TTC549 (cell line): ENCODE data around the gene GIPC2.
"Not testable (repeated sequence)": the region's sequence is repeated elsewhere in the genome, so short reads cannot be mapped to it uniquely, and the experiment has no call there.

ENCODE experiments used
- FAIRE-seq: peaks from 2 replicates; lab custom pipeline; 2012; peaks lifted over from hg19 to GRCh38; lab: Jason Lieb, UNC

GIPC2 gene

GRCh38 chr1:78096976-78097375 is 51.2 kb downstream of the GIPC2 start:
- no peak for FAIRE-seq

- FAIRE-seq, result no peak
Observed at GRCh38 chr1:78101051-78101450, 55.3 kb downstream of the GIPC2 start.

- no peak for FAIRE-seq
Observed at GRCh38 chr1:78101514-78101913, 55.7 kb downstream of the GIPC2 start.

- no peak for FAIRE-seq
Observed at GRCh38 chr1:78102082-78102481, 56.3 kb downstream of the GIPC2 start.

- FAIRE-seq, result no peak
Observed at GRCh38 chr1:78102916-78103315, 57.1 kb downstream of the GIPC2 start.

- no peak for FAIRE-seq
Observed at GRCh38 chr1:78104322-78104721, 58.6 kb downstream of the GIPC2 start.

- not testable (repeated sequence) for FAIRE-seq
Observed at GRCh38 chr1:78109659-78110058, 63.9 kb downstream of the GIPC2 start.

- no peak for FAIRE-seq
Observed at GRCh38 chr1:78113156-78113916, 67.6 kb downstream of the GIPC2 start.

GRCh38 chr1:78114034-78114956 is 68.5 kb downstream of the GIPC2 start:
- FAIRE-seq, result peak; percentile 92

GRCh38 chr1:78120485-78120884 is 74.7 kb downstream of the GIPC2 start:
- not testable (repeated sequence) for FAIRE-seq

GRCh38 chr1:78121710-78122109 is 75.9 kb downstream of the GIPC2 start:
- FAIRE-seq, result no peak

- no peak for FAIRE-seq
Observed at GRCh38 chr1:78122389-78122788, 76.6 kb downstream of the GIPC2 start.

GRCh38 chr1:78126506-78126905 is 80.7 kb downstream of the GIPC2 start:
- no peak for FAIRE-seq

- FAIRE-seq, result no peak
Observed at GRCh38 chr1:78132174-78132947, 86.6 kb downstream of the GIPC2 start.

- no peak for FAIRE-seq
Observed at GRCh38 chr1:78132948-78133322, 87.2 kb downstream of the GIPC2 start.

GRCh38 chr1:78136680-78137079 is 90.9 kb downstream of the GIPC2 start:
- no peak for FAIRE-seq

GRCh38 chr1:78141531-78142231 is 95.9 kb downstream of the GIPC2 start:
- FAIRE-seq, result no peak

- FAIRE-seq, result no peak
Observed at GRCh38 chr1:78142736-78143135, 97.0 kb downstream of the GIPC2 start.

GRCh38 chr1:78143152-78143551 is 97.4 kb downstream of the GIPC2 start:
- FAIRE-seq, result no peak

GRCh38 chr1:78143673-78144072 is 97.9 kb downstream of the GIPC2 start:
- no peak for FAIRE-seq

- peak; percentile 75 for FAIRE-seq
Observed at GRCh38 chr1:78145105-78145580, 99.4 kb downstream of the GIPC2 start.
